Measurements from ENCODE around the gene SPTB. TPM values are rescaled to one million over a fixed set of nuclear protein-coding genes. Genes with fewer than 3 reads are reported as not detected.
"Not testable (repeated sequence)": the region's sequence is repeated elsewhere in the genome, so short reads cannot be mapped to it uniquely, and the experiment has no call there.

SPTB gene
- total RNA-seq, 4 donors from 2014 or later, result 1.1 to 3.5 (median 1.4) TPM

- no peak for TF ChIP-seq CTCF (IDR thresholded peaks at IDR 0.05)
- ATAC-seq (ENCODE audit: low FRiP score), result no peak
- no peak for DNase-seq (ENCODE audit: low spot score)
Measured at GRCh38 chr14:64920465-64920864, 40.8 kb upstream of the SPTB start.

- DNase-seq (ENCODE audit: low spot score), result no peak
- no peak for ATAC-seq (ENCODE audit: low FRiP score)
Measured at GRCh38 chr14:64919618-64920017, 39.9 kb upstream of the SPTB start.

GRCh38 chr14:64919215-64919614 lies 39.5 kb upstream of the SPTB start:
- TF ChIP-seq CTCF (IDR thresholded peaks at IDR 0.05), result no peak
- DNase-seq (ENCODE audit: low spot score), result no peak
- no peak for ATAC-seq (ENCODE audit: low FRiP score)

More at GRCh38 chr14:64919618-64920017, 39.9 kb upstream of the SPTB start:
- no peak for TF ChIP-seq CTCF (IDR thresholded peaks at IDR 0.05)

GRCh38 chr14:64918216-64918615 lies 38.5 kb upstream of the SPTB start:
- no peak for TF ChIP-seq CTCF (IDR thresholded peaks at IDR 0.05)
- DNase-seq (ENCODE audit: low spot score) (no peak), ATAC-seq (ENCODE audit: low FRiP score) (no peak)

- TF ChIP-seq CTCF (IDR thresholded peaks at IDR 0.05), result no peak
- no peak for ATAC-seq (ENCODE audit: low FRiP score)
- DNase-seq (ENCODE audit: low spot score), result no peak
Measured at GRCh38 chr14:64915797-64916196, 36.1 kb upstream of the SPTB start.

GRCh38 chr14:64915029-64915424 lies 35.3 kb upstream of the SPTB start:
- ATAC-seq (ENCODE audit: low FRiP score) (no peak), DNase-seq (ENCODE audit: low spot score) (no peak)
- no peak for TF ChIP-seq CTCF (IDR thresholded peaks at IDR 0.05)

GRCh38 chr14:64914237-64915028 lies 34.7 kb upstream of the SPTB start, which contains the start of gene CHURC1:
Gene CHURC1 (plus strand): TSS chr14:64914455. CDS start chr14:64914496, 41 bp downstream.
- DNase-seq (ENCODE audit: low spot score), result peak; percentile 97
- TF ChIP-seq CTCF (IDR thresholded peaks at IDR 0.05), result no peak
- ATAC-seq (ENCODE audit: low FRiP score), result peak; percentile 99

GRCh38 chr14:64913477-64913876 lies 33.8 kb upstream of the SPTB start:
- DNase-seq (ENCODE audit: low spot score); ATAC-seq (ENCODE audit: low FRiP score): not testable (repeated sequence)

Measured in omental fat pad (tissue), 4 donors.